Measurements from ENCODE around the gene C19orf53.

C19orf53 gene

DNA sequence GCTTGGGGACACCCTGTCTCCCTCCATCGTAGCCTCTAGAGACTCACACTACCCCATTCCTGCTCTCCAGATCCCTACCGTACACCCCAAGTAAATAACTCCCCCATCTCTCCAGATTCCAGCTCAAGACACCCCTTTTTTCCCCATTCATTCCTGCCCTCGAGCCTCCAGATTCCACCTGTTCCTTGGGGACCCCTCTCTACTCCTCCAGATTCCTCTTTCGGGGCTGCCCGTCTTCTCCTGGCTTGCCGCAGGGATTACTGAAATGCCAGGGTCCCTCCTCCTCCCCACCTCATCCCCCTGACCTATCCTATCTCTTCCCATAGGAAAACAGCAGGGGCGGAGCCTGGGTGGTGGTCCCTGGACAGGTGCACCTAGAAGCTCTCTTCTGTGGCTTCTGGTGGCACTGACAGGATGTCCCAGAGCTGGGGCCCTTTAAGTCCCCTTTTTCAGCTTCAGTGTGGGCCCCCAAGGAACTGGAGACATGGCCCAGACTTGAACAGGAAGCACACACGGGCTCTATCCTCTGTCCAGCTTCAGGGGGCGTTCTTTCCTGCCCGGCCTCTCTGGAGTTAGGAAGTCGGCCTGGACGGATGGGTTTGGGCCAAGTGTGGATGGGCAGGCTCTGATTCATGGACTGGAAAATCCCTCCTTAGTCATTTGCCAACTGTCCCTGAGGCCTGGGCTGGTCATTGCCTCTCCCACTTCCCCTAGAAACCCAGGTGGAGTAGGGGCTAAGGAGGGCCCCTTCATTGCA lies 22.2 kb downstream of the C19orf53 start:
- DNase-seq = no peak

DNA sequence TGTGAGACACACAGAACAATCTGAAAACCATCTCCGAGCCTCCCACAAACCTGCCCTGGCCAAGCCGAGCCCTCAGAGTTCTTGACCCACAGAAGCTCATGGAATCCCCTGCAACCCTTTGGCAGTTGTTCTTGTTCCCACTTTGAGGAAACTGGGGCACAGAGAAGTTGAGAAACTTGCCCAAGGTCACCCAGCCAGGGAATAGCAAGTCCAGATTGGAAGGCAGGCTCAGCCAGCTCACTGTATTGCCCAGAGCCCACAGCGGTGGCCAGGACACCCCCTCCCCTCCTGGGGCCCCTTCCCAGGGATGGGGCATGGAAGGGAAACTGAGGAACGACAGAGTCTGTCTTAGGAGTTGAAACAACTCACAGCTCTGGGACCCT lies 22.8 kb downstream of the C19orf53 start:
- DNase-seq = no peak

DNA sequence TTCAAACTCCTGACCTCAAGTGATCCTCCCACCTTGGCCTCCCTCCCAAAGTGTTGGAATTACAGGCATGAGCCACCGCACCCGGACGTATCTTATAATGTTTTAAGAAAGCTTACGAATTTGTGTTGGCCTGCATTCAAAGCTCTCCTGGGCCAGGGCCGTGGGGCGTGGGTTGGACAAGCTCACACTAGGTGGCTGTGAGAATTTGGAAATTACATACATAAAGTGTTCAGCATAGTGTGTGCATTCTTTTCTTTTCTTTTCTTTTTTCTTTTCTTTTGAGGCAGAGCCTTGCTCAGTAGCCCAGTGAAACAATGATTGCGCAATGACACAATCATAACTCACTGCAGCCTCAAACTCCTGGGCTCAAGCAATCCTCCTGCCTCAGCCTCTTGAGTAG lies 23.6 kb downstream of the C19orf53 start:
- no peak for DNase-seq

DNA sequence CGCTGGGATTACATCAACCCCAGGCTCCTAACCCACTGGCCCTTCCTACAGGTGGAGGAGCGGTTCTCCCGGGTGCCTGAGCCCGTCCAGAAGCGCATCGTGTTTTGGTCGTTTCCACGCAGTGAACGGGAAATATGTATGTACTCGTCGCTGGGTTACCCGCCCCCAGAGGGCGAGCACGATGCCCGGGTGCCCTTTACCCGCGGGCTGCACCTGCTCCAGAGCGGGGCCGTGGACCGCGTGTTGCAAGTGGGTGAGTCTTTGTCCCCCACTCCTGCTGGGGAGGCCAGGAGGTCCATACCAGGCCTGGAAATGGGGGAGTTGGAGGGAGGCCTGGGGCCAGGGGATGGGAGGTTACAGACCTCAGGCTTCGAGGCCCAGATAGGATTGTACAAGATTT lies 25.4 kb downstream of the C19orf53 start:
- no peak for DNase-seq

DNA sequence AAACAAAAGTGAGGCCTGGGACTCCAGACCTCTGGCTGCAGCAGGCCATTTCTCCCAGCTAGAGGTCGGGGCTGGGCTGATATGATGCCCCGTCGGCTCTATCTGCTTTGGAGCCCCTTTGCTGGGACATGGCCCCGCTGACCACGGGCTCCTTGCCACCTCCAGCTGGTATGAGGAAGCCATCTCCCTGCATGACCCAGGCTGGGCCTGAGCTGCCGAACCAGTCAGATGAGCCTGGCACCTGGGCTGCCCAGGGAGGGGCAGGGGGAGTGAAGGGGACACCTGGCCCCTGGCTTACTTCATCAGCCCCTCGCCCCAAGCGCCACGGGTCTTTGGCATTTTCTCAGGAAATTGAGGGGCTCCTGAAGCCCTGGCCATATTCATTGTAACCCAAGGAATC lies 28.8 kb downstream of the C19orf53 start:
- DNase-seq = no peak

DNA sequence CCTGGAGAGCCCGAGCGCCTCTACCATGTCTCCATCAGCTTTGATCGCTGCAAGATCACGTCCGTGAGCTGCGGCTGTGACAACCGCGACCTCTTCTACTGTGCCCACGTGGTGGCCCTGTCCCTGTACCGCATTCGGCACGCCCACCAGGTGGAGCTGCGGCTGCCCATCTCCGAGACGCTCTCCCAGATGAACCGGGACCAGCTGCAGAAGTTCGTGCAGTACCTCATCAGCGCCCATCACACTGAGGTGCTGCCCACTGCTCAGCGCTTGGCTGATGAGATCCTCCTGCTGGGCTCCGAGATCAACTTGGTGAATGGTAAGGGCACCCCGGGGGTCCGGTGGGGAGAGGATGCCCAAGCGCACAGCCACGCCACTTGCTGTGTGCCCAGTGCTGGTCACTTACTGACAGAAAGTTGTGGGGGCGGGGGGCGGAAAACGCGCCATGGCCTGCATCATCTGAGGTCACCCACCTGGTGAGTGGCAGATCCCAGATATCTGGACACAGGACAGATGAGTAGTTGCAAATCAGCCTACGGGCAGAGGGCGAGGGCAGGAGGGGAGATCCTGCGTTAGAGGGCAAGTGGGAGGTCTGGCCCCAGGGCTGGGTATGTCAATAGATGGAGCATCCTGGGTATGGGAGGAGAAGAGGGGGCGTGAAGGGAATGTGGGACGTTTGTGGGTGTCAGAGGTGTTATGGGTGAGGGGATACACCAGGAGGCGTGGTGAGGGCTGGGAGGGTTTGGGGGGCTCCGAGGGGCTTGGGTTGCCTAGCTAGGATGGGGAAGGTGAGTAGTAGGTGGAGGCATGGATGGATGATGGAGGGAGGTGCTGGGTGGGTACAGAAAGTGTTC lies 30.8 kb downstream of the C19orf53 start:
- DNase-seq = no peak

DNA sequence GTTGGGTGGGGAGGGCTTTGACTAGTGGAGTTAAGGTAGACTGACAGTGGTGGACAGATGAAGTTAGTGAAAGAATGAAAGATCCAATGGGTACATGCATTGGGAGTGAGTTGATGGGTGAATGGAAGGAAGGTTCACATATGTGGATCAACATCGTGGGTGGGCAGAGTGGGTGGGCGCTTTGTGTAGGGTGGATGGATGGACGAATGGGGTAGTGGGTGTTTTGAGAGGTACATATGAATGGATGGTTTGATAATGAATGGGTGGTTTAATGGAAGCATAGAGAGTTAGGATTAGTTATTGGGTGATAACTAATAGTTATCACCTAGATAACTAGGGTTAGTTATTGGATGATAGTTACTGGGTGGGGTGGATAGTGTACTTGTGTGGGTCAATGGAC lies 32.5 kb downstream of the C19orf53 start:
- no peak for DNase-seq

DNA sequence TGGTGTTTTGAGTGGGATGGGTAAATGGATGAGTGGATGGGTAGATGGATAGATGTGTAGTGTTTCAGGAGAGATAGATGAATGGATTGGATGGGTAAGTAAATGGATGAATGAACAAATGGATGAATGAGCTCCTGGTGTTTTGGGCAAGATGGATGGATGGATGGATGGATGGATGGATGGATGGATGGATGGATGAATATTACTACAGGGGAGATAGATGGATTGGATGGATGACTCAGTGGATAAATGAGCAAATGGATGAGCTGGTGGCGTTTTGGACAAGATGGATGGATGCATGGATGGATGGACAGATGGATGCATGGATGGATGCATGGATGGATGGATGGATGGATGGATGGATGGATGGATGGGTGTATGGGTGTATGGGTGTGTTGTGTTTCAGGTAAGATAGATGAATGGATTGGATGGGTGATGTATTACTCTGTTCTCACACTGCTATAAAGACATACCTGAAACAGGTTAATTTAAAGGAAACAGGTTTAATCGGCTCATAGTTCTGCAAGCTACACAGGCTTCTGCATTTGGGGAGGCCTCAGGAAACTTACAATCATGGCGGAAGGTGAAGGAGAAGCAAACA lies 33.3 kb downstream of the C19orf53 start:
- DNase-seq = no peak

DNA sequence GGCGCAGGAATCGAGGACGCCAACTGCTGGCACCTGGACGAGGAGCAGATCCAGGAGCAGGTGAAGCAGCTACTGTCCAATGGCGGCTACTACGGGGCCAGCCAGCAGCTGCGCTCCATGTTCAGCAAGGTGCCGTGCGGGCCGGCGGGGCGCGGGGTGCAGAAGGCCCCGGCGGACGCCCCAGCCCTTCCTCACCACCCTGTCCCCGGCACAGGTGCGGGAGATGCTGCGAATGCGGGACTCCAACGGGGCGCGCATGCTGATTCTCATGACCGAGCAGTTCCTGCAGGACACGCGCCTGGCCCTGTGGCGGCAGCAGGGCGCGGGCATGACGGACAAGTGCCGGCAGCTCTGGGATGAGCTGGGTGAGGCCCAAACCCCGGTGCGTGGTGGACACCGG lies 34.6 kb downstream of the C19orf53 start:
- no peak for DNase-seq

DNA sequence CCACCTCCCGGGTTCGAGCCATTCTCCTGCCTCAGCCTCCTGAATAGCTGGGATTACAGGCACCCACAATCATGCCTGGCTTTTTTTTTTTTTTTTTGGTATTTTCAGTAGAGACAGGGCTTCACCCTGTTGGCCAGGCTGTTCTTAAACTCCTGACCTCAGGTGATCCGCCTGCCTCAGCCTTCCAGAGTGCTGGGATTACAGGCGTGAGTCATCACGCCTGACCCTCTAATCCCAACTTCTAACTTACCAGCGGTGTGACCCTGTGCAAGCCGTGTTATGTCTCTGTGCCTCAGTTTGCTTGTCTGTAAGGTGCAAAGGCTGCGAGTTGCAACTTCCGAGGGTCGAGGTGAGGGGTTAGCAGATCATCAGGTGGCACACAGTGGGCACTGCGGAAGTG lies 38.3 kb downstream of the C19orf53 start:
- no peak for DNase-seq

DNA sequence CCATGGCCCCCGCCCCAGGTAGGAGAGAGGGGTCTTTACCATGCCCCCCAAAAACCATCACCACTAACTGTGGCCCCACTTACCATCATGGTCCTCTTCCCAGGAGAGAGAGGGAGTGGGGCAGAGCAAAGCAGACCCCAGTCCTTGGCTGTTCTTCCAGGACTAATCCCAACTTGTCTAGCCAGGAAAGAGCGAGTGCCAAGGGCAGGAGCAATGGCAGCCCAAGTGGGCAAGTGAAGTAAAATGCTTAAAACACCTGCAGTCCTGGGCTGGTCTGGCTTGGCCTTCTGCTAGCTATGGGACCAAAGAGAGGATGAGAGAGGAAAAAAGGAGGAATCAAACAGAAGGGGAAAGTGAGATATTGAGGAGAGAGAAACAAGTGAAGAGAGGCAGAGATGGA lies 38.9 kb downstream of the C19orf53 start:
- no peak for DNase-seq

DNA sequence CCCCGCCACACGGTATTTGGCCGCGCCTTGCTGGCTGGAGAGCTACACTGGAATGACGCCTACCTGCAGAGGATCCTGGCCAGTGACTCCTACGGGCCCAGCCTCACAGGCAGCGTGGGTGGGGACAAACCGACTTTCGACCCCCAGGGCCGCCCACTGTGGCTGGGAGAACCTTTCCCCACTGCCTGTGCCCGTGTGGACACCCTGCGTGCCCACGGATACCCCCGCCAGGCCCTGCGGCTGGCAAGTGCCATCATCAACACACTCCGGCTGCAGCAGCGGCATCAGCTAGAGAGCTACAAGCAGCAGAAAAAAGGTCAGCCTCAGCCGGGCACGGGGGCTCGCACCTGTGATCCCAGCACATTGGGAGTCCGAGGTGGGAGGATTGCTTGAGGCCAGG lies 40.3 kb downstream of the C19orf53 start:
- DNase-seq = no peak

DNA sequence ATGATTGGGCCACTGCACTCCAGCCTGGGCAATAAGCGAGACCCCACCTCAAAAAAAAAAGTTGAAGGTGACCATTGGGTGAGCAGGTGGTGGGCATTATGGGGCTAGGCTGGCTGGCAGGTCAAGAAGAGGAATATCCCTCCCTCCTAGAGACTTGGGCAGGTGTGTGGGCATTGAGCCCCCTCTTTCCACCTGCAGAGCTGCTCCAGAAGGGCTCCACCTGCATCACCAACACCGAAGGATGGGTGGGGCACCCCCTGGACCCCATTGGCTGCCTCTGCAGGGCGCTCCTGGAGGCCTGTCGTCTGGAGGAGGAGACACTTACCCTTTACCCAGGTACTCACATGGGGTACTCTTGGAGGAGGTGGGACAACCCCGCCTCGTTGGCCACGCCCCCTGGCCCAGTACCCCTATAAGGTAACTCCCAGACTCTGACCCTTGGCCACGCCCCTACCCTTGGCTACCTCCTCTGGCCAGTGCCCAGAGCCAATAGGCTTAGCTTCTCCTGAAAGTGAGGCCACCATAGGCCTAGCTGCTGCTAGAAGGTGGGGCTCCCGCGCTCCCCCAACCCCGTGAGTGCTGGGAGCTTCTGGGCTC lies 42.9 kb downstream of the C19orf53 start:
- DNase-seq = no peak

DNA sequence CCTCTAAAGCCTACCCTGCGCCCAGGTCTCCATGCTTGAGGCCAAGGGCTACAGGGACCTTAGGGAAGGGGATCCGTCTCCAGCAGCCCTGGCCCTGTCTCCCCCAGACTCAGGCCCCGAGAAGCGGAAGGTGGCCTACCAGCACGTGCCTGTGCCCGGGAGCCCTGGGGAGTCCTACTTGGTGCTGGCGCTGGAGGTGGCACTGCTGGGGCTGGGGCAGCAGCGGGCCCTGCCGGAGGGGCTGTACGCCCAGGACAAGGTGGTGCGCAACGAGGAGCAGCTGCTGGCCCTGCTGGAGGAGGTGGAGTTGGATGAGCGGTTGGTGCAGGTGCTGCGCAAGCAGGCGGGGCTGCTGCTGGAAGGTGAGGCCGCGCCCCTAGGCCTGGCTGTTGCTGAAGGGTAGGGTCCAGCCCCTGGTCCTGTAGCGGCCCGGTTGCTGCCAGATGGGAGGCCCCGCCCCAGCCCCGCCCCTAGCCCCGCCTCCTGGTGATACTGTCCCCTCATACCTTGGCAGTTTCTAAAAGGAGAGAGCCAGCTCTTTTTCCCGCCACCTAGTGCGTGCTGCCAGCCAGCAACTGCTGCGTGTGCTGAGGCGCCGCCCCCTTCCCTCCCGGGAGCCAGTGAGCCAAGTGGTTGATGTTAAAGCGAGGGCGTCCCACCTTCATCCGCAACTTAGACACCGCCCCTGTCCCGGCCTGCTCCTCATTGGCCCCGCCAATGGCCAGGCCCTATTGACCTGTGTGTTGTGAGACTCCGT lies 43.5 kb downstream of the C19orf53 start:
- DNase-seq = no peak

DNA sequence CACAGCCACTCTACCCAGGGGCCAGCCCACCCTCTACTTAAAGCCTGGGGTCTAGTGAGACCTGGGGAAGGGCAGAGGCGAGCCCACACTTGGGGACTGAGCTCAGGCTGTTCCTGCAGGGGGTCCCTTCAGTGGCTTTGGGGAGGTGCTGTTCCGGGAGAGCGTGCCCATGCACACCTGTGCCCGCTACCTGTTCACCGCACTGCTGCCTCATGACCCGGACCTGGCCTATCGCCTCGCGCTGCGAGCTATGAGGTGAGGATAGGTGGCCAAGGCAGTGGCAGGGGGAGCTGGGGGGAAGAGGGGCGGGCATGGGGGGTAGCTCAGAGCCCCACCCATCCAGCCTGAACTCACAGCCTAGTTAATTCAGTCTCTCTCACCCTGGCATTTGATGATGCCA lies 45.0 kb downstream of the C19orf53 start:
- no peak for DNase-seq

DNA sequence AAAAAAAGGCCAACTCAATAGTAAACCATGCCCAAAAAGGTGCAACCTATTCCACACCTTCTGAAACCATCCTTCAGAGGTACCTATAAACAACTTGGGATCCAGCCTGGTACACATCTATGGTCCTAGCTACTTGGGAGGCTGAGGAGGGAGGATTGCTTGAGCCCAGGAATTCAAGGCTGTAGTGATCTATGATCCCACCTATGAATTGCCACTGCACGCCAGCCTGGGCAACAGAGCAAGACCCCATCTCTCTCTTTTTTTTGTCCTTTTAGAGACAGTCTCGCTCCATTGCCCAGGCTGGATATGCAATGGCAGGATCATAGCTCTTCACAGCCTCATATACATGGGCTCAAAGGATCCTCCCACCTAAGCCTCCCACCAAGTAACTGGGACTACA lies 47.0 kb downstream of the C19orf53 start:
- DNase-seq = no peak

DNA sequence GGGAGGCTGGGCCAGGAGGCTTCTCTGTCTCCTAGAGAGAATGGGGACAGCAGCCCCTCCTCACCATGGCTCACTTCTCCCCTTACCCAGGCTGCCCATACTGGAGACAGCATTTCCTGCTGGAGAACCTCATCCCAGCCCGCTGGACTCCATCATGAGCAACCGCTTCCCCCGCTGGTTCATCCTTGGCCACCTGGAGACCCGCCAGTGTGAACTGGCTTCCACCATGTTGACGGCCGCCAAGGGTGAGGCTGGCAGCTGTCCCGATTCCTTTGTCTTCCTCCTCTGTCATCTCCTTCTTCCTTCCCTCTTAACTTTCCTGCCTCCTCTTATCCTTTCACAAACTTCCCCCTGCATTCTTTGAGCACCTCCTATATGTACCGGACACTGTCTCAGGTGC lies 49.0 kb downstream of the C19orf53 start:
- no peak for DNase-seq

DNA sequence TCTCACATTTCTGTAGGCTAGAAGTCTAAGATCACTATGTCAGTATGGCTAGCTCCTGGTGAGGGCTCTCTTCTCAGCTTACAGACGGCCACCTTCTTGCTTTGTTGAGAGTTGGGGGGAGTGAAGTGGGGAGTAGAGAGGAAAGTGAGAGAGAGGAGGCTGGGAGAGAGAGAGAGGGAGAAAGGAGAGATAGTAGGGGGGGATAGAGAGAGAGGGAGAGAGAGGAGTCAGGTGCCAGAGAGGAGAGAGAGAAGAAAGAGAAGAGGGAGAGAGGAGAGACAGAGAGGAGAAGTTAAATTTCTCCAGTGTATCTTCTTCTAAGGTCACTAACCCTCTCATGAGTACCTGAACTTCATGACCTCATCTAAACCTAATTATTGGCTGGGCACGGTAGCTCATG lies 49.6 kb downstream of the C19orf53 start:
- DNase-seq = no peak

DNA sequence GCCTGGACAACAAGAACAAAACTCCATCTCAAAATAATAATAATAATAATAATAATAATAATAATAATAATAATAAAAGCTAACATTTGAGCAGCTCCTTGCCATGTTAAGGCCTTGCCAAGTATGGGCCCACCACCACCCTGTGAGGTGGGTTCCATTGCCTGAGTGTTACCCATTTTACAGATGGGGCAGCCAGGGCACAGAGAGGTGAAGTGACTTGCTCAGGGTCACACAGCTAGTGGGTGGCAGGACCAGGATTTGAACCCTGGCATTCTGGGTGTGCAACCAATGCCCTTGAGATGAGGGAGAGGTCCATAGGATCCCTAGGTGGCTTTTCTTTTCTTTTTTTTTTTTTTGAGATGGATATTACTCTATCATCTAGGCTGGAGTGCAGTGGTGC lies 50.4 kb downstream of the C19orf53 start:
- DNase-seq = no peak

DNA sequence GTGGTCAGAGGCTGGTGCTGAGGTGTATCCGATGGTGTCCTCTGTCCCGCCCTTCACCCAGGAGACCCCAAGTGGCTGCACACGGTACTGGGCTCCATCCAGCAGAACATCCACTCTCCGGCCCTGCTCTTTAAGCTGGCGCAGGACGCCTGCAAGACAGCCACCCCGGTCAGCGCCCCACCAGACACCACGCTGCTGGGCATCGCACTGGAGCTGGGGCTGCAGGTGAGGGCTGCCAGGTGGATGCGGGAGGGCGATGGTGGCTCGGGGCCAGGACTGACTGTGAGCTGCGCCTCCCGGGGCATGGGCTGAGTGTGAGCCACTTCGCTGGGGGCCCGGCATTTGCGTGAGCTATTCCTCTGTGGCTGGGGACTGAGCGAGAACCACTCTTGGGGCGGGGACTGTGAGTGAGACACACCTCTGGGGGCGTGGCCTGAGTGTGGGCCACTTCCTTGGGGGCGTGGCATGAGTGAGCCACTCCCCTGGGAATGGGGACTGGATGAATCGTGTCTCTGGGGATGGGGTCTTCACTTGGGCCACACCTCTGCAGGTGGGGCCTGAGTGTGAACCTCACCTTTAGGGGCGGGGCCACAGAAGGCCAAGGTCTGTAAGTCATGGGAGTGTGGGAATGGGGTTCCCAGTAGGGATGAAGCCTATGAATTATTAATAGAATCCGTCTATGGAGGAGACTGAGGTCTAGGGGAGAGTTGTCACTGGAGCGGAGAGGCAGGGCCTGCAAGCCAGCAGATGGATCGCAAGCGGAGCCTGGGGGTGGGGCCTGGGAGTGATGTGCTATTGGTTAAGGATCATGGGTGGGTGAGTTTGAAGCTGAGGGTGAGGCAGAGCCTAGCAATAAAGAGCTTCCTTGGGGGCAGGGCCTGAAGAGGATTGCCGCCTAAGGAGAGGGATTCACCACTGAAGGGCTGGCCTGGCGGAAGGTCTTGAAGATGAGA lies 51.5 kb downstream of the C19orf53 start:
- no peak for DNase-seq

DNA sequence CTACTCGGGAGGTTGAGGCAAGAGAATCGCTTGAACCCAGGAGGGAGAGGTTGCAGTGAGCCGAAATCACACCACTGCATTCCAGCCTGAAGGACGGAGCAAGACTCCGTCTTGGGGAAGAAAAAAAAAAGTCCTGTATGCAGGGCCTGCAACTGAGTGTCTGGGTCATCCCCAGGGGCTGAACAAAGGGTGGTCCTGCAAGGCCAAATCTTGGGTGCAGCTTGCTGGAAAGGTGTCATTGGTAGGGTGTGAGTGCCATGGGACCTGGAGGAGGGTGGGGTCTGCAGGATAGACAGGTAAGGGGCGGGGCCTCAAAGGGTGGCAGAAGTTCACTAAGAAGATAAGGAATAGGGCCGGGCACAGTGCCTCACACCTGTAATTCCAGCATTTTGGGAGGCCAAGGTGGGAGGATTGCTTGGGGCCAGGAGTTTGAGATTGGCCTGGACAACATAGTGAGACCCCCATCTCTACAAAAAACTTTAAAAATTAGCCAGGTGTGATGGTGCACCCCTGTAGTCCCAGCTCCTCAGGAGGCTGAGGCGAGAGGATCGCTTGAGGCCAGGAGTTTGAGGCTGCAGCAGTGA lies 52.5 kb downstream of the C19orf53 start:
- DNase-seq = no peak
